ENCODE measurements around the gene TBC1D9. TPM values are rescaled to one million over a fixed set of nuclear protein-coding genes. Genes with fewer than 3 reads are reported as not detected.

The TBC1D9 gene
- total RNA-seq, 1 donor from 2014 or later: 25.5 TPM

DNA sequence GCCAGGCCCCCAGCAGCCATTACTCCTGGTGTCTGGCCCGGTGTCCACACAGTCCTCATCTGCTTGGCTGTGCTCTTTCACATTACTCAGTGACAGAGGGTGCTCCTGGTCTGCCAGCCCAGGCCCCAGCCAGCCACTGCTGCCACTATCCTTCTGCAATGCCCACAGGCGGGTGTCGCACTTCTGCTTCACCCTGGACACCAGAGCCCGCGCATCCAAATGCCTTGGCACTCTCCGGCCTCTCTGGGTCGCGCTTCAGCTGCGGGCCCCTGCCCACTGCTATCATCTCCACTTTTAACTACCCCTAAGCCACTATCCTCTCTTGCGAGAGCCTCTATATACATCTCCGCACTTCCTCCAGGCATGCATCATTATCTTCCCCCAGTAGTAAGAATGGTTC lies 111.0 kb downstream of the TBC1D9 start:
- Histone ChIP-seq H3K9me3 (no peaks in the 10 kb centered on the region), H3K27ac (no peak overlapping the region), H3K4me3 (no peak overlapping the region), H3K27me3 (no peaks in the 10 kb centered on the region), H3K4me1 (no peaks in the 10 kb centered on the region), H3K36me3 (peaks cover 7 to 21% of the 10 kb centered on the region in 2 donors)
- TF ChIP-seq, protein P1, sequence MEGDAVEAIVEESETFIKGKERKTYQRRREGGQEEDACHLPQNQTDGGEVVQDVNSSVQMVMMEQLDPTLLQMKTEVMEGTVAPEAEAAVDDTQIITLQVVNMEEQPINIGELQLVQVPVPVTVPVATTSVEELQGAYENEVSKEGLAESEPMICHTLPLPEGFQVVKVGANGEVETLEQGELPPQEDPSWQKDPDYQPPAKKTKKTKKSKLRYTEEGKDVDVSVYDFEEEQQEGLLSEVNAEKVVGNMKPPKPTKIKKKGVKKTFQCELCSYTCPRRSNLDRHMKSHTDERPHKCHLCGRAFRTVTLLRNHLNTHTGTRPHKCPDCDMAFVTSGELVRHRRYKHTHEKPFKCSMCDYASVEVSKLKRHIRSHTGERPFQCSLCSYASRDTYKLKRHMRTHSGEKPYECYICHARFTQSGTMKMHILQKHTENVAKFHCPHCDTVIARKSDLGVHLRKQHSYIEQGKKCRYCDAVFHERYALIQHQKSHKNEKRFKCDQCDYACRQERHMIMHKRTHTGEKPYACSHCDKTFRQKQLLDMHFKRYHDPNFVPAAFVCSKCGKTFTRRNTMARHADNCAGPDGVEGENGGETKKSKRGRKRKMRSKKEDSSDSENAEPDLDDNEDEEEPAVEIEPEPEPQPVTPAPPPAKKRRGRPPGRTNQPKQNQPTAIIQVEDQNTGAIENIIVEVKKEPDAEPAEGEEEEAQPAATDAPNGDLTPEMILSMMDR (IDR thresholded peaks at IDR 0.05): no peak
- intact Hi-C loops (cut with DNase I): no loop called here
- no peak for DNase-seq (ENCODE audit: low spot score in 2 of 2)

DNA sequence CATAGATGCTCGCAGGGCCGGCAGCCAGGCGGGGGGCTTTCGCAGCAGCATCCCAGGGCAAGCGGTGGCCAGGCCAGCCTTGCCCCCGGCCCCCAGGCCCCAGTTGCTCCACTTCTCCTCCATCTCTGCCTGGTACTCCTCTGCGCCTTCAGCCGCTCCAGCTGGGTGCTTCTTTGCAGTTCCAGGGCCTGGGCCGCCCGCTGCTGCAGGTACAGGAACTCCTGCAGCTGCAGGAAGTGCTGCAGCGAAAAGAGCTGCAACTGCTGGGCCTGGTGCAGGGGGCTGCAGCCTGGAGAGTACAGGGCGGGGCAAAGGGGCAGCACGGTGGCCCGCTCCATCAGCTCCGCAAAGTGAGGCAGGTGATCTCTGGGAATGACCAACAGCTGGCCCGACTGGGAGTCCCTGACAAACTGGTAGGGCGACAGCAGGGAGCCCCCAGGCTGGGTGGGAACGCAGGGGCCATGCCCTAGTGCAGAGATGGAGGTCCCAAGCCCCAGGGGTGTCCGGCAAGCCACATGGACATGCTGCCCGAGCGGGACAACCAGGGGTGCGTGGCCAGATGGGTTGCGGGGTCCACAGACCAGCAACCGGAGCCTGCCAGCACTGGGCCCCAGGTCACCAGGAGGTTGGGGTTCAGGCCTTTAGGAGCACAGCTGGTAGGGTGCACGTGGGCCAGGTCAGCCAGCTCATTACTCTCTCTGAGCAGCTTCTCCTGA lies 111.6 kb downstream of the TBC1D9 start:
- intact Hi-C loops (cut with DNase I): no loop called here
- no peak overlapping the region for H3K4me3 ChIP-seq
- H3K4me1 ChIP-seq: no peaks in the 10 kb centered on the region
- H3K36me3 ChIP-seq: peaks cover 7 to 21% of the 10 kb centered on the region in 2 donors
- no peaks in the 10 kb centered on the region for H3K9me3 ChIP-seq
- no peak overlapping the region for H3K27ac ChIP-seq
- TF ChIP-seq, protein P1 (IDR thresholded peaks at IDR 0.05): no peak
- no peaks in the 10 kb centered on the region for H3K27me3 ChIP-seq
- DNase-seq (ENCODE audit: low spot score in 2 of 2): no peak

DNA sequence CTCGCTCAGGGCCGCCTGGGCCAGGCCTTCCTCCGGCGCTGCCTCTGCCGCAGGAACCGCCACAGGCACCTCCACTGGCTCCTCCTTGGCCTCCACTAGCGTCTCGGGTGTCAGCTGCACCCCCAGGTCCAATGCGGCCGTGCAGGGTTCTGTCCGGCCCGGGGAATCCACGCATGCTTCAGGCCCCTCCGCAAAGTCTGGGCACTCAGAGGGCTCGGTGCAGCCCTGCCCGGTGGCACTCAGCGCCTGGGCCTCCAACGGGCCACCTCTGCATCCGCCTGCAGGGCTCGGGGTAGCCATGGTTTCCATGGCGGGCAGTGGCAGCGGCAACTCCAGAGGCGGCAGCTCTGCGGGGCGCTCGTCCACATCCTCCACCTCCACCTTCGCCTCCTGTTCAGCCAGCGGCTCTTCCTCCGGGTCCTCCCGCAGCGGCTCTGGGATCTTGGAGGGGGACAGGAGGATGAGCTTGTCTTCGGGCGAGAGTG lies 112.6 kb downstream of the TBC1D9 start:
- intact Hi-C loops (cut with DNase I): no loop called here
- Histone ChIP-seq H3K27ac (no peak overlapping the region), H3K4me3 (no peak overlapping the region), H3K27me3 (no peaks in the 10 kb centered on the region), H3K4me1 (no peaks in the 10 kb centered on the region), H3K36me3 (peaks cover 7 to 28% of the 10 kb centered on the region in 2 donors), H3K9me3 (no peaks in the 10 kb centered on the region)
- DNase-seq (ENCODE audit: low spot score in 2 of 2): no peak
- TF ChIP-seq, protein P1 (IDR thresholded peaks at IDR 0.05): no peak

DNA sequence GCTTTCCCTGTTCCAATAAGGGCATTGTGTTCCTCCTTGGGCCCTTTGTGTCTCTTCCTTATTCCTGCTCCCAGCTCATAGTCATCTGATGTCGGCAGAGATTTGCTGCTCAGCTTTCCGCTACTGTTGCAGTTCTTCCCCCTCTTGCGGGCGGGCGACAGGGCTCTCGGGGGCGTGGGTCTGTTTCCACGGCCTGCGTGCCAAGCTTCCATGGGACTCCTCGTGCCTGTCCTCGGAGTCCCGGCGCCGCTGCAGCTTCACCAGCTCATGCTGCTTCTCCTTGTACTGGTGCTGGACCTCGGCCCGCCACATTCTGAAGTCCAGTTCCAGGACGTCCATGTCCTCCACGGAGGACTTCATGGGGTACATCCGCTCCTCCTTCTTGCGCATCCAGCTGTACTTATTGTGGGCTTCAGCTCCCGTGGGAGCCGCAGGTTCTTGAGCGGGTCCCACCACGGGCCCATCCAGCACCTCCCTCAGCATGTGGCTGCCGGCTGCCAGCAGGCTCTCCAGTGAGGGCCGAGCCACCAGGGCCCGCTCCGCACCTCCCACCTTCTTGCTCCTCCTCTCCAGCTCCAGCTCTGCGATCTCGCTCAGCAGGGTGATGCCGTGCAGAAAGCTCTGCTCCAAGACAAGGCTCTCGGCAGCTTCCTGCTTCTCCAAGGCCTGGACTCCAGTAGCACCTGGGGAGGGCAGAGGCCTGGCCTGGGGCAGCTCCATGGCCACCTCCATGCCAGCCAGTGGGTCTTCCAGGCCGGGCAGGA lies 113.3 kb downstream of the TBC1D9 start:
- H3K27ac ChIP-seq: no peak overlapping the region
- TF ChIP-seq, protein P1 (IDR thresholded peaks at IDR 0.05): no peak
- H3K4me3 ChIP-seq: no peak overlapping the region
- H3K9me3 ChIP-seq: no peaks in the 10 kb centered on the region
- H3K4me1 ChIP-seq: no peaks in the 10 kb centered on the region
- intact Hi-C loops (cut with DNase I): no loop called here
- H3K36me3 ChIP-seq: peaks cover 7 to 32% of the 10 kb centered on the region in 2 donors
- no peak for DNase-seq (ENCODE audit: low spot score in 2 of 2)
- H3K27me3 ChIP-seq: no peaks in the 10 kb centered on the region

DNA sequence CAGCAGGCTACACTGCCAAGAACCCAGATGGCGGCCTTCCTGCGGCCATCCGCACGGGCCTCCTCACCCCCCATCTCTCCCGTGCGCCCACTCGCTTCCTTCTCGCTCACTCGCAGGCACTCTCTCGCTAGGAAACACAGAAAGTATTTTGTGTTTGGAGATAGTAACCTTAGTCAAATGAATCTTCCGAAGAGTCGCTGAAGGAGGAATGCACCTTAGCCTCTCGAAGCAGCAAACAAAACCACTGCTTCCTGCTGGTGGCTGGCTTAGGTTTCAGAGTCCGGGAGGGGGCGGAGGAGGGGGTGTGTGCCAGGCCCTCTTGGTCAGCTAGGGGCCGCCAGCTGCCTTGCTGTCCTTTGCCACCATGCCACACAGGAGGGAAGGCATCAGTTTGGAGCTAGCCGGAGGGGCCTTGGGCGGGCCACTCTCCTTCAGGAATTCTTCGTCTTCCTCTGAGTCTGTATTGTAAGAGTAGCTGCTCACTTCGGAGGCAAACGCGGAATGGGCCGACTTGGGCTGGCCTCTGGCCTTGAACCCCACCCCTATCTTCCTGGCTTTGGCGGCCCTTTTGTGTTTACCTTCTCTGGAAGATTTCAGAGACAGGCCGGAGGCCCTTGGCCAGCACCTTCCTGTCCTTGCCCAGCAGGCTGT lies 114.3 kb downstream of the TBC1D9 start:
- no peak overlapping the region for H3K27ac ChIP-seq
- H3K4me3 ChIP-seq: peak overlapping the region; percentile 5 to 59
- H3K9me3 ChIP-seq: no peaks in the 10 kb centered on the region
- no peaks in the 10 kb centered on the region for H3K4me1 ChIP-seq
- no peaks in the 10 kb centered on the region for H3K27me3 ChIP-seq
- peaks cover 11 to 40% of the 10 kb centered on the region in 2 donors for H3K36me3 ChIP-seq
- TF ChIP-seq, protein P1 (IDR thresholded peaks at IDR 0.05): peak in 1 of 3 experiments; percentile 39
- DNase-seq (ENCODE audit: low spot score in 2 of 2): no peak
- intact Hi-C loops (cut with DNase I): no loop called here
